Measurements from ENCODE around the gene RSU1. TPM values are rescaled to one million over a fixed set of nuclear protein-coding genes. Genes with fewer than 3 reads are reported as not detected.

The RSU1 gene
- polyA plus RNA-seq, 1 donor (not counting 4 experiments of a cell fraction or from before 2014, with no cell fraction given), result 125 TPM

DNA sequence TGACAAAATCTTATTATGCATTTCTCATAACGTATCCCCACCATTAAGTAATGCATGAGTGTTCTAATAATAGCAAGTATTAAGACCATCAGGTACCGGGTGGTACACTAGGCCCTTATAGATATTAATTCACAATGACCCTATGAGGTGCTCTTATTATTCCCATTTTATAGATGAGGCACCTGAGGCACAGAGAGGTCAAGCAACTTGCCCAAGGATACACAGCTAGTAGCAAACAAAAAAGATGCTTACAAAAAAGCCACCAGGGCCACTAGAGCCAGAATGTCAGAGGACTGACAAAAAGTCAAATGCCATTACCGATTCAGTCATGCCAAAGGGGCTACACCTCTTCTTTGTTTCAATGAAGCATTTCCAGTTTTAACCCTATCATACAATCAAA, 5.9 kb downstream of the RSU1 start:
- Histone ChIP-seq H3K4me1 (ENCODE audit: control insufficient read depth, extremely low read depth, insufficient read depth, low read length) (peaks cover 8% of the 10 kb centered on the region), H4K20me1 (ENCODE audit: control insufficient read depth, extremely low read depth, insufficient read depth, low read length) (no peaks in the 10 kb centered on the region), H3K36me3 (ENCODE audit: control insufficient read depth in 2 of 2, extremely low read depth in 1 of 2, insufficient read depth in 2 of 2, low read length in 2 of 2) (peaks cover 0 to 4% of the 10 kb centered on the region in 2 experiments), H3K79me2 (ENCODE audit: control insufficient read depth, insufficient read depth, low read length) (peaks cover 62% of the 10 kb centered on the region), H3K27me3 (ENCODE audit: control insufficient read depth, extremely low read depth, insufficient read depth, low read length) (no peaks in the 10 kb centered on the region), H3K9me3 (ENCODE audit: control insufficient read depth, low read depth, low read length) (no peaks in the 10 kb centered on the region), H3K27ac (ENCODE audit: control insufficient read depth, insufficient read depth, low read length) (no peak overlapping the region), H3K9me1 (ENCODE audit: control insufficient read depth, extremely low read depth, insufficient read depth, low read length) (no peaks in the 10 kb centered on the region), H3K4me2 (ENCODE audit: control insufficient read depth, extremely low read depth, insufficient read depth, low read depth, low read length) (no peak overlapping the region), H2AFZ (ENCODE audit: control insufficient read depth, low read length) (no peak overlapping the region), H3K4me3 (ENCODE audit: control insufficient read depth in 2 of 3, extremely low read depth in 1 of 3, insufficient read depth in 2 of 3, low read depth in 1 of 3, low read length in 3 of 3) (no peak overlapping the region), H3K9ac (ENCODE audit: control insufficient read depth, extremely low read depth, insufficient read depth, low read length) (no peak overlapping the region)
- dilution Hi-C loops (cut with MboI; ENCODE audit: extremely low pct_ligation_motif_present, low sequenced_read_pairs), result loop anchor here (25.0 kb wide), 1 partner anchor 924 kb away; no protein-coding TSS in a partner anchor
- no peak for FAIRE-seq
- no peak for DNase-seq (ENCODE audit: low read depth, low spot score)
- no peak for TF ChIP-seq CTCF (optimal IDR thresholded peaks at IDR 0.05 in 1 of 3, IDR thresholded peaks at IDR 0.05 in 1 of 3, conservative IDR thresholded peaks at IDR 0.05 in 1 of 3; ENCODE audit: extremely low read depth in 1 of 3, insufficient read depth in 2 of 3, low read length in 3 of 3)
- TF ChIP-seq EZH2 (IDR thresholded peaks at IDR 0.05; ENCODE audit: low read length), result no peak

GRCh38 chr10:16809074-16809718, 8.0 kb downstream of the RSU1 start:
- H3K9ac ChIP-seq (ENCODE audit: control insufficient read depth, extremely low read depth, insufficient read depth, low read length), result no peak overlapping the region
- no peaks in the 10 kb centered on the region for H4K20me1 ChIP-seq (ENCODE audit: control insufficient read depth, extremely low read depth, insufficient read depth, low read length)
- no peaks in the 10 kb centered on the region for H3K9me1 ChIP-seq (ENCODE audit: control insufficient read depth, extremely low read depth, insufficient read depth, low read length)
- H2AFZ ChIP-seq (ENCODE audit: control insufficient read depth, low read length), result no peak overlapping the region
- H3K4me3 ChIP-seq (ENCODE audit: control insufficient read depth in 2 of 3, extremely low read depth in 1 of 3, insufficient read depth in 2 of 3, low read depth in 1 of 3, low read length in 3 of 3), result no peak overlapping the region
- no peak overlapping the region for H3K27ac ChIP-seq (ENCODE audit: control insufficient read depth, insufficient read depth, low read length)
- dilution Hi-C loops (cut with MboI; ENCODE audit: extremely low pct_ligation_motif_present, low sequenced_read_pairs), result loop anchor here (25.0 kb wide), 1 partner anchor 922 kb away; no protein-coding TSS in a partner anchor
- no peaks in the 10 kb centered on the region for H3K4me1 ChIP-seq (ENCODE audit: control insufficient read depth, extremely low read depth, insufficient read depth, low read length)
- no peak for DNase-seq (ENCODE audit: low read depth, low spot score)
- H3K4me2 ChIP-seq (ENCODE audit: control insufficient read depth, extremely low read depth, insufficient read depth, low read depth, low read length), result no peak overlapping the region
- H3K9me3 ChIP-seq (ENCODE audit: control insufficient read depth, low read depth, low read length), result no peaks in the 10 kb centered on the region
- peaks cover 57% of the 10 kb centered on the region for H3K79me2 ChIP-seq (ENCODE audit: control insufficient read depth, insufficient read depth, low read length)
- no peaks in the 10 kb centered on the region for H3K27me3 ChIP-seq (ENCODE audit: control insufficient read depth, extremely low read depth, insufficient read depth, low read length)
- H3K36me3 ChIP-seq (ENCODE audit: control insufficient read depth in 2 of 2, extremely low read depth in 1 of 2, insufficient read depth in 2 of 2, low read length in 2 of 2), result peaks cover 0 to 3% of the 10 kb centered on the region in 2 experiments
- no peak for FAIRE-seq
- TF ChIP-seq CTCF (optimal IDR thresholded peaks at IDR 0.05 in 1 of 3, IDR thresholded peaks at IDR 0.05 in 1 of 3, conservative IDR thresholded peaks at IDR 0.05 in 1 of 3; ENCODE audit: extremely low read depth in 1 of 3, insufficient read depth in 2 of 3, low read length in 3 of 3) (peak; percentile 51 to 65 (median 57)), EZH2 (IDR thresholded peaks at IDR 0.05; ENCODE audit: low read length) (no peak)
